Activated CD8-positive, alpha-beta memory T cell treated with anti-CD3 and anti-CD28 coated beads, Interleukin-2, amount 50 U/mL, for 24 hours (primary cell): ENCODE measurements around the gene RBFOX1.

Source experiments
- DNase-seq: peaks from one replicate; pipeline ENCODE4 v3.0.0-alpha.2; 2020; ENCODE audit errors: extremely low read depth

Gene RBFOX1

DNA sequence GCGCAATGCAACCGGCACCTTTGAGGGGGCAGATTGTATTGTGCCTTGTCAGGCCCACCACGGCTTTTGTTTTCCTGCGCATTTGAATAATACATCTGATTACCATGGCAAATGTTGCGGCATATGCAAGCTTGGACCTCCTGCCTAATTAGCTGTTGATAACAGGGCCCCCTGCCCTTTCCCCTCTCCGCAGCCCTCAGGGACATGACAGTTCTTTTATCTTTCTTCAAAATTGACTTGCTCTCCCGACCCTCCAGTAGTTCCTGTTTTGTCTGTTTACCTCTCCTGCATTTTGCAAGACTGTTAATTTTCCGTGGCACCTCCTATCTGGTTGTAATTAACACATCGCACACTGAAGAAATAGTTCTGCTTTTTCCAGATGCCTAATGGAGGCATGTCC, 86.8 kb downstream of the RBFOX1 start:
- no peak for DNase-seq

DNA sequence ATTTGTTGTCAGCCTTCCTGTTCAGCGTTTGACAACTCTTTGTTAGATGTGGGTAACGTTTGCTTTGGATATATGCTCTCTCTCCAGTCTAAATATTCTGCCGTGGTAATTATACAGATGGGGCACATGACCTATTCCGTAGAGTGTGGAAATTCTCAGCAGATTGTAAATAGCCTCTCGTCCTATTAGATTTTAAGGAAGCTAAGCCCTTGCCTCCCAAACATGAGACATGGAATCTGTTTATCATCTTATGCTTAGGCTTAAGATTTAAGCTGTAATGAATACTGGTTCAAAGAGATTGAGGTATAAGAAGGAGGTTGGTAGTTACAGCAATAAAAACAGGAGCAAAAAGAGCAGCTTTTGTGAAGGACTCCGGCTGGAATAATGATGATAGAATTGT, 87.4 kb downstream of the RBFOX1 start:
- no peak for DNase-seq

DNA sequence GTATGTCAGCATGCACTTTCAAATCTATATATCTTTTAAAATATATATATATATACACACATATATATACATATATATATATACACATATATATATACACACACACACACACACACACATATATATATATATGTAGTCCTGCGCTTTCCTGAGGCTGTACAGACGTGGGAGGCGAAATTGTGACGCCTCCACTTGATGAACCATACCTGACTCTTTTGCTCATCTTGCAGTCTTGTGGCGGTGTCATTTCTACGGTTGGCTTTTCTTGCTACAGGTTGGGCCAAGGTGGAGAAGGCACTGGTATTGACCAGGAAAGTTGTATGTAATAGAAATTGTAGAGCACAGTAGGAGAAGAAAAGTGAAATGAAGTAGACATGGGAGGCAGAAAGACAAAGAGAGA, 88.2 kb downstream of the RBFOX1 start:
- DNase-seq: no peak

DNA sequence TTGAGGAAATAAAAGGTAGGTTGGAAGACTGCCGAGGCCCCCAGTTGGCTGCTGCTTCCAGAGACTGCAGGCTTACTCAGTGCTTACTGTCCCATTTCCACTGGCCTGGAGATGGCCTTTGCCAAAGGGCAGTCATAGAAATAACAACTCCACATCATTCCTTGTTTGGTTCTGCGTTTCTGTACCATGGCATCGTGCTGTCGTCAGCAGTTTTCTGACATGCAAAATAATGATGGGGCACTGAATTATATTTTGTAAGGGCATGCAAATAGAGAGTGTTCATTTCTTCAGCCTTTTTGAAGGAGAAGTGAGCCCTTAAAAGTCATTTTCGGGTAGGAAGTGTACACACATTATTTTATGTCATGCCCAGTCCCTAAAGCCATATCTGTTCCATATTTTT, 88.9 kb downstream of the RBFOX1 start:
- DNase-seq: no peak

DNA sequence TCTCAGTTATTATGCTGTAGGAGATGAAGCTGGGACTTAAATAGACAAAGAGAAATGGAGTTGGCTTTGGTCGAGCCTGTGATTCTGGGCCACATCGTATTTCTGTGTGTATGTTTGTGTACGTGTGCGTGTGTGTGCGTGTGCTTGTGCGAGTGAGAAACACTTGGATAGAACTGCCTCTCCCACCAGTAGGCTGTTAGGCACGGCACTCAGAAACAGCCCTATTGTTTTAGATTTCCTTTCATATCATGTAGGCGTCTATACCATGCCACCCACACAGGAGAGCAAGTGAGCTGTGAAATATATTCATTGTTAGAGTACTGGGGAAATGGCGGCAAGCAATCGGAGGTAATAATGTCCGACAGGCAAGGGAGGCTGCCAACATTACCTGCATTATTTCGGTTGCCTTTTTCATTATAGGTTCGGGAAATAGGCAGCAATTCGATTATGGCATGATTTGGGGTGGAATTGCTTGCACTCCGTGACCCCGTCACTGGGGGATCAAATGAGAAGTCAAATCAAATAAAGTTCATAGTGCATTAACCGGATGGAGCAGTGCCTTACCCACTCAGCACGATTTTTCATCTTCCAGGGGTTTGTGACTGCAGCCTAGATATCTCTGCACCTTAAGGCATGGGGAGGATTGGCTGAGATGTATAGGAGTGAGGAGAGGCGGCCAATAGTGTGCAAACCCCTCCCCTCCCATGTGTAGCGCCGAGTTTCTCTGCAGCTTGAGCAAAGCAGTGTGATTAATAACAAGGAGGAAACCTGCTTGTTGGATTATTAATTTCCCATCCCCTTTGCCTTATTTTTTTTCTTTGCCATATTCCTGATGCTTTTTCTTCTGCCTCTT, 89.6 kb downstream of the RBFOX1 start:
- DNase-seq: no peak

DNA sequence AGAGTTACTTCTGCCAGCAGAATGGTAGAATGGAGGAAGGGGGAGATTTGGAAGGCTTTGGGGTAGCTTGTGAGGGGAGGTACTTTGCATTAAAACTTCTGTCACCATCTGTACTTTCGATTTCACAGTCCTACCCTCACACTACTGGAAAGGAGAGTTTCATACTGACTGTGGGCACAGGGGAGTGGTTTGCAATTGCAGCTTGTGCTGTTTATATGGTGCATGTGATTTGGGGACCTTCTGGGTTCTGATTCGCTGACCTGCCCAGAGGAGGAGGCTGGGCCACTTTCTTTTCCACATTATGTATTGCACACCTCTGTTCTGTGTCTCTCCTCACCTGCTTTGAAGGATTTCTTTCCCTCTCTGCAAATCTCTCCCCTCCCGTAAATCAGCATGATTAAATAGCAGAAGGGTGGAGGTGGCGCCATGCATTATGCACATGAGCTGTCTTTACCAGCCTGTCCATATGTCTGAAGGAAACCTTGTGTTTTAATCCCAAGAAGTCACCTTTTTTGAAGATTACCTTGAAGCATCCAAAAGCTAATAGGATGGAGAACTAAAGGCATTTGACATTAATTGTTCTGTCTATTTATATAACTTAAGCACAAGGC, 90.9 kb downstream of the RBFOX1 start:
- DNase-seq: no peak

DNA sequence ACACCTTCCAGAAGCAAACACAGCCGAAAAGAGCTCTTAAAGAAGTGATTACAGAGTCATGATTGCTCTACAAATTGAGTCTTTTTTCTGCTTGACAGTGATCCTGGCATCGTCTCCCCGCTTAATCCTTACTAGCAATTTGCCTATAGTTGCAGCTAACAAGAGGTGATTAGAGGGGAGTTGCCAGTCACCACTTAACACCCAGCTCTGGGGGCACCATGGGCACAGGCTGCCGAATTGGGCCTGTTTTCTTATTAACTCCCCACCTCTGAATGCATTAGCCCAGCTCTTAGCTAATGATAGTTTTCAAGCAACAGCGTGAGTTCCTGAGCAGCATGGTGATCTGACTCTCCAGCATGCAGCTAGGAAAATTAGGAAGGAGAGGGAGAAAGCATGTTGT, 93.5 kb downstream of the RBFOX1 start:
- no peak for DNase-seq

DNA sequence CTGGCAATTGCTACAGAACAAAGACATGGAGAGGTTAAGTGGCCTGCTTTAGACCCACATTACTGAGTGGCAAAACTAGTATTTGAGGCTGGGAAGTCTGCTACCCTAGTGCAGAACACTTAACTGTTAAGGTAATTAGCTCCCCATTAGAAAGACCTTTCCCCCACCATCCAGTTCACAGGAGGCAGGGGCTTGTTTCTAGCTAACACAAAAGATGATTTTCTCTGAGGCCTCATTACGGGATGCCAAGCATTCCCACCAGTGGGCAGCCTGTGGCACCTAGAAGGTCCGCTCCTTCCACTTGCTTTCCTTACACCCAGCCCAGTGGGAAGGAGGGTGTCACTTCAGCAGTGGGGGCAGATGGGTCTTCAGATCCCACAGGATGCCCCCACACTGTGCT, 99.1 kb downstream of the RBFOX1 start:
- DNase-seq: no peak

DNA sequence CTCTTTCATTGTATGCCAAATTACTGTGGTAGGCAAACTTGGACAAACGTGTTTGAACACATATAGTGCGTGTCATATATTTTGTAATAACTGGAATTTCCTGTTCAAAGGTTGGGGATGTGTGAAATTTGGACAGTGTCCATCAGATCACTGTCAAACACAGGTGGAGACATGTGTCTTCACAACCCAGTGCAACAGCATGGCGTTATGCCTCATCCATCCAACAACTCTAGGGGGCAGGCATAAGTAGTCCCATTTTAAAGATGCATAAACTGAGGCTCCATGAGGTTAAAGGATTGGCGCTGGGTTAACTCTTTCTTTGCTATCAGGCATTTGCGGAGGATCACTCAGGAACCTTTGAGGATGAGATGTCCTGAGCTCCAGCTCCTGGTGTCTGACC, 103.7 kb downstream of the RBFOX1 start:
- DNase-seq: no peak

DNA sequence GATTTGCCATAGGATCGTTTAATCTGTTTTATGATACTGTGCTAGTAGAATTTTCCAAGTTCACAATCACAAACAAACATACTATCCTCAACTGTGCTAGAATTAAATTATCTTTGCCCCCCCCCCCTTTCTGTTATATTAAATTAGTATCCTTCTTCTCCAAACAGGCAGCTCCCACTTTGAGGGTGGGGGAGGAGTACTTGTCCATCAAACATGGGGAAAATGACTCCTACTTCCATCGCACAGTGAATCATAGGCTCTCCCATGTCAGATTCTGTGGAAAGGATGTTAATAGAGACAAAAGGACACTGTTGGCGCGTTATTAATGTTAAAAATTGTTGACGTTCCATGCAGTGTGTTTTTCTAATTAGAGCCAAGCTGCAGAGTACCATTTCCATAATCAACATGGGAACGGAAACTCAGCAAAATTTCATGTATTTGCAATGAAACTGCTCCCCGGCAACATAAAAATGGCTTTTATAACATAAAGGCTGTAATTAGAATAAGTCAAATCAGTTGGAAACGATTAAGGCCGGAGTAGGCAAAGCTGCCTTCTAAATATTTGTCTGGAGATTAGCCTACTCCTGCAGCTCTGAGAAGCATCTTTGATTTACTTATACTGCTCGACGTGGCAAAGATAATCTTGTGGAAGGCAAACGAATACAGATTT, 104.6 kb downstream of the RBFOX1 start:
- no peak for DNase-seq

DNA sequence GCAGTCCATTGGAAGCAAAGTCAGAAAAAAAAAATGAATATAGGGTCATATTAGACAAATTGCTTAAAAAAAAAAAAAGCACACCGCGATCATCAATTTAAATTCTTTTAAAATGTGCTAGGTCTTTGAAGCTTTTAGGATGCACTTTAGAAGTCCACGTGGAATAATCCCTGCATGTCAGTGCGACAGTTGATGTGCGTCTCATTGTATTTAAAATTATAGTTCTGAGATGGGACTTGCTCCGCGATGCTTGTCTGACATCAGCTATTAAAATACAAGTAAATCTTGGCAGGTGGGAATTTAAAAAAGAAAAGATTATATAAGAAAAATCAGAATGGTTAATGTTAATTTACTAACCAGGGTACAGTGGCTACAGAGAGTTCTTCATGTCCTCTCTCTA, 105.2 kb downstream of the RBFOX1 start:
- DNase-seq: no peak

DNA sequence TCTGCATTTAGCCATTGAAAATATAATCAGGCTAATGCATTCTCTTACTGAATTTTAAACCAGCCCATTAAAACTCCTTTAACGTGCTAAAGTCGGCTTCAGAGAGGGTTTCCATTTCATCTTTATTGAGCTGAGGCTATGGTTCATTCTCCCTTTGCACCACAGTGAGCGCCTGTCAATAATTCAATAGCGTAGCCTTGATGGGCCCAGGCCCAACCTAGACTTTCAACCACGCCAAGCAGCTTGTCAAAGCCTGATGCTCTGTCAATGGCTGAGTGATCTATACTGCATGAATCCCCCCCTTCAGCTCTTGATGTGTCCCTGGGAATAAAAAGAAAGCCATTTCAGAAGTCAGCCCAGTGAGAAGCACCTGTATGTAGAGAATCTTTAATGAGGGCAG, 106.0 kb downstream of the RBFOX1 start:
- DNase-seq: no peak

DNA sequence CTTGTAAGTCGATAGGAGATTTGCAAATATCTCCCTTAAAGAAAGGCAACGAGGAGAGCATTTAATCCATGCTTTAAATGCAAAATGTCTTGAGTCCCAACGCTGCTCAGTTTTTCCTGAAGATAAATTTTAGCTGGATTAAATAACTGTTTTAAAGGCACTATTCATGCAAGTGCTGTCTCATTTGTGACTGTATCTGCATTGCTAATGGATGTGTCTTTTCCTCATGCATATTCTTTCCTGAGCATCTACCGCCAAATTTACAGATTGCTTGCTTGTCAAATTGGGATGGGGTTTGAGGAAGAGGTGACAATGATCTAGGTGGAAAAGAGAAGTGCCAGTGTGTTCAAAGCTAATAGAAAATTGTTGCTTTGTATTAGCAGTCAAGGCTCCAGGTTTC, 106.9 kb downstream of the RBFOX1 start:
- no peak for DNase-seq

DNA sequence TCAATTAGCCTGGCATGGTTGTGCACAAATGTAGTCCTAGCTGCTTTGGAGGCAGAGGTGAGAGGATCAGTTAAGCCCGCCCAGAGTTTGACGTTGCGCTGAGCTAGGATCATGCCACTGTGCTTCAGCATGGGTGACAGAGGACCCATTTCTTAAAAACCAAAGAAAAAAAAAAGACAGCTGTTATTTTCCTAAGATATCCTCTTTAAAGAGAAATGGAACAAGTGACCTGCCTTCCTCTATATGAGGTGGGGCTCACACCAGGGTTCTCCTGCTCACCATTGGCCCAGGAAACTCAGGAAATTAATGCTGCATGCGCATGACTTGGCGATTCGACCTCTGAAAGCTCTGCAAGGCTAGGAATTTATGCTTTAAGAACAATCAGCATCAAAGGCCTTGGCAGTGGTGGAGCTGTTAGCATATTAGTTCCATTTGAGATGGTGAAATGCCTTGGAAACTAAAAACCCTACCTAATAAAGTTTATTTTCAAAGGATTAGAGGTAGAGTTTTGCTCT, 108.3 kb downstream of the RBFOX1 start:
- DNase-seq: no peak

DNA sequence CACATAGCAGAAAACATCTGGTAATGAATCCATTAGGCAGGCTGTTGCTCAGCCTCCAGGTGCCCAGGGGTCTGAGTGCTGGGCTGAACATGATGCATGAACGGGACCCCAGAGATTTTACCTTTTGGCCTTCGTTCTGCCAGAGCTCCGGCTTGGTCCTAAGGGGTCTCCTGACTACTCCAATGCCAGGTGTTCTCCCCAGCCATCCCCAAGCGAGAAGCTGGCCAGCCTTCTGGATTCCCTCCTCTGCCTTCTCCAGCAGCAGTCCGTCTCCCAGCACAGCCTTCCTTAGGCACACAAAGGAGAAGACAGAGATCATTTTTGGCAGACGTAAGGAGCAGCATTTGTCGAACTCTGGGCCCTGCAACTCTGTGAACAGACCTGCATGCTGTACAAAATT, 109.4 kb downstream of the RBFOX1 start:
- DNase-seq: no peak

DNA sequence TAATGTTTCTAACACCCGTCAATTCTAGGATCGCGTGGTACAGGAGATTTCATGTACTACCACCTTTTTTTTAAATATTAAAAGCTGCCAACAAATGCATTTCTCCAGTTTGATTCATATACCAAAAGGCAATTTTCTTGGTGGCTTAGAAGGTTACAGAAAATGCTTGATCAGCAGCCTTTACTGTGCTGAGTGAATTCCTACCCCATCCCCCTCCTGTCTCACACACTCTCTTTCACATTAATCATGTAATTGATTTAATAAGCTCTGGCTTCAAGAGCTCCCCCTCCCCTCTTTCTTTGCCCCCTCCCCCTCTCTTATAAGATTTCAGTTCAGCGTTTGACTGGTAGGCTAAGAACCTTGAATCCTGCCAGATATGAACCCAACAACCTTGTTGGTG, 110.5 kb downstream of the RBFOX1 start:
- no peak for DNase-seq

DNA sequence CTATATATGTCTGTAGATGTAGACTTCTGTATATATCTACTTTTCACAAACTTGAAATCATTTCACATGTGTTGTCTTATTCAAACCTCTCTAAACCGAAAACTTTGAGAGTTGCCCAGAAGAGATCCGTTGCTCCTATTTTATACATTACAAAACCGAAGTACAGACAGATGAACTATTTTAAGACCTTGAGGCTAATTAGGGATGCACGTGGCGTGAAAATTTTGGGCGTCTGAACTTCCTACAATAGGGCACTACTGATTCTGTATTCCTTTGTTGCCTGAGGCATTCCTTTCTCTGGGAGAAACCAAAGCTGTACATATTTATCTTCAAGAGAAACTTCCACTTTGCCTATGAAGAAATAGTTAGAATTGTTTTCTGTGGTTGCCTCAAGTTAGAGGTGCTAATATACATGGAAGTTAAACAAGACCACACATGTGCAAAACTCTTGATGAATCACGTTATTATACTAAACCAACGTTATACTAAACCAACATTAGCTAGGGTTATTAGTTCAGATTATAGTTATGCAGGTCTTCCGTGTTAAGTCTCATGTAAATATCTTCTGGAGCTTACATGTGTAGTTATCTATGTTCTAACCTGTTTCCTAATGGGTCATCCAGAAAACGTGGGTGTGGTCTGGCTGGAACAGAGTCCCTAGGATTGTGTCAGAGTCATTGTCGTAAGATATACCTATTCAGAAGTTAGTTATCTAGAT, 111.2 kb downstream of the RBFOX1 start:
- no peak for DNase-seq

DNA sequence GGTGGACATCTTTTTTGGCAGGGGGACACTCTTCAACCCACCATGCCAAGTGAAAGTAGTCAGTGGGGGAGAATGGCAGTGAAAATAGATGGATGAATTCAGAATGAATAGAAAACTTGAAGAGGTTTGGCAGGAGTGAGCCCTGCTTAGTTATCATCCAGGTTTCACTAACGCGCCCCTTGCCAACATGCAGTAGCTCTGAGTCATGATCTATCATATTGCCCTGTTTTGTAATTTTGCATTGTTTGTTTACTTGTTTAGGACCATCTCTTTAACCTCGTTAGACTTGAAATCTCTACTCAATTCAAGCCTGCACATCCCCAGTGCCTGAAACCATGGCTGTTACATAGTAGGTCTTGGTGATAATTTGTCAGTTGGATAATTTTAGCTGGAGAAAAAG, 116.7 kb downstream of the RBFOX1 start:
- no peak for DNase-seq

DNA sequence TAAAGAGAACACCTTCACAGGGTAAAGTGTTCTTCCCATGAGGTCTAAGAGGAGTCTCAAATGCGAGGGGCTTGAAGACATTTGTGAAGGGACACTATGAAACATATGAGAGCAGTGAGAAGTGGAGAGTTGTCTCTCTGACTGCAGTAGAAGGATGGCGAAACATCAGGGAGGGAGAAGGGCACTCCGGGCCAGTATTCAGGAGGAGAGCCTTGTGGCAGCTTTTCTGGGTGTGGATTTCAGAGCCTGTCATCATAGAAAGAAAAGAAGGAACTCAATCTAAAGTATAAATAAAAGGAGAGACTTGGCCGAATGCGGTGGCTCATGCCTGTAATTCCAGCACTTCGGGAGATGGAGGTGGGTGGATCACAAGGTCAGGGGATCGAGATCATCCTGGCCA, 117.2 kb downstream of the RBFOX1 start:
- DNase-seq: no peak

DNA sequence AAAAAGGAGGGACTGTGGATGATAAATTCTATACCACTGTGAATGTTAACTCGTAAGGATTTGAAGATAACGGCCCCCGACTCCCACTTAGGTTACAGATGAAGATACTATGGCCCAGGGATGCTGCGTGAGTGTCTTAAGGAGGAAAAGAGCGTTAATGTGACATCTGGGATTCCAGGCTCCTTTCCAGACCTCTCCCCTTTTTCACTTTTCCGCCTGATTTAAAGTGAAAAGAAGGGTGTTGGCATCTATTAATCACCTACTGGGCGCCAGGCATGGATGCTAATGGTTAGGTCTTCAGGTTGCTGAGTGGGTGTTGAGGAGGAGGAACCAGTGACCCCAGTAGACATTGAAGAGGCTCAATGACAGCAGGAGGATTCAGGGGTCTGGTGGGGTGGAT, 117.8 kb downstream of the RBFOX1 start:
- no peak for DNase-seq

DNA sequence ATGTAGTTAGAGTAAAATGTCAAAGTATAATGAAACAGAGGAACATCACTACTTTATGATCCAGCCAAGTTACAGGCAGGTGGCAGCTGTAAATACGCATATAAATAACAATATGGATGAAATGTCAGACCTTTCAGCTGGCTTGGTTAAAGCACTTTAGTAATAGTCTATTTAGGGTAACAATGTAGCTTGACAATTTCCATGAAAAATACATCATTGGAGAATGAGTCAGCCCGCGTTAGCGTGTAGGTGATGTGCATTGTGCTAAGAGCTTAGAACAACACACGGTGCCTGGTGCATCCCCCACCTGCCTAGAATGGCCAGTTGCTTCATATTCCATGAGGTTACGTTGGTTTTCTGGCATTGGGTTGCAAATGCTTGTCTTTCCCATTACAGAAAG, 119.4 kb downstream of the RBFOX1 start:
- DNase-seq: no peak

DNA sequence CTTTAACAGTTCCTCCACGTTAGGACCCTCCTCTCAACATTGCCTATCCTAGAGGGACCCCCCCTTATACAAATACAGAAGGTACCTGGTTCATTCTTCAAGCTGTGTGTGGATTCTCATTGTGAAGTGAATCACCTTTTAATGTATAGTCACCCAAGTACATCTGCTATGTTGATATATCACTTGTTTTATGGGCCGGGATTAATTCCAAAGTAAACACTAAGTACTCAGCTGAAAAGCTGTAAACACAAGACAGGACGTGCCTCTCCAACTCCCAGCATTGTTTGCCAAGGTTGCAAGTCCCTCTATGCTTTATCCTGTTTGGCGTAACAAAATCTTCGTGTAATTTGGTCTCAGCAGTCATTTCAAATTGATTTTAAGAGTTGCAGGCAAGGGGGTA, 123.6 kb downstream of the RBFOX1 start:
- DNase-seq: no peak
